ENCODE data around the gene GPS1.

Gene GPS1

GRCh38 chr17:82007228-82007494 is 44.5 kb upstream of the GPS1 start:
- H3K4me3 ChIP-seq (replicated peaks; ENCODE audit: low read depth, low read length) = no peak overlapping the region
- no peak for DNase-seq (ENCODE audit: low read depth)
- TF ChIP-seq, protein P1, sequence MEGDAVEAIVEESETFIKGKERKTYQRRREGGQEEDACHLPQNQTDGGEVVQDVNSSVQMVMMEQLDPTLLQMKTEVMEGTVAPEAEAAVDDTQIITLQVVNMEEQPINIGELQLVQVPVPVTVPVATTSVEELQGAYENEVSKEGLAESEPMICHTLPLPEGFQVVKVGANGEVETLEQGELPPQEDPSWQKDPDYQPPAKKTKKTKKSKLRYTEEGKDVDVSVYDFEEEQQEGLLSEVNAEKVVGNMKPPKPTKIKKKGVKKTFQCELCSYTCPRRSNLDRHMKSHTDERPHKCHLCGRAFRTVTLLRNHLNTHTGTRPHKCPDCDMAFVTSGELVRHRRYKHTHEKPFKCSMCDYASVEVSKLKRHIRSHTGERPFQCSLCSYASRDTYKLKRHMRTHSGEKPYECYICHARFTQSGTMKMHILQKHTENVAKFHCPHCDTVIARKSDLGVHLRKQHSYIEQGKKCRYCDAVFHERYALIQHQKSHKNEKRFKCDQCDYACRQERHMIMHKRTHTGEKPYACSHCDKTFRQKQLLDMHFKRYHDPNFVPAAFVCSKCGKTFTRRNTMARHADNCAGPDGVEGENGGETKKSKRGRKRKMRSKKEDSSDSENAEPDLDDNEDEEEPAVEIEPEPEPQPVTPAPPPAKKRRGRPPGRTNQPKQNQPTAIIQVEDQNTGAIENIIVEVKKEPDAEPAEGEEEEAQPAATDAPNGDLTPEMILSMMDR (IDR thresholded peaks at IDR 0.05; ENCODE audit: low read length, missing control alignments) = no peak

DNA sequence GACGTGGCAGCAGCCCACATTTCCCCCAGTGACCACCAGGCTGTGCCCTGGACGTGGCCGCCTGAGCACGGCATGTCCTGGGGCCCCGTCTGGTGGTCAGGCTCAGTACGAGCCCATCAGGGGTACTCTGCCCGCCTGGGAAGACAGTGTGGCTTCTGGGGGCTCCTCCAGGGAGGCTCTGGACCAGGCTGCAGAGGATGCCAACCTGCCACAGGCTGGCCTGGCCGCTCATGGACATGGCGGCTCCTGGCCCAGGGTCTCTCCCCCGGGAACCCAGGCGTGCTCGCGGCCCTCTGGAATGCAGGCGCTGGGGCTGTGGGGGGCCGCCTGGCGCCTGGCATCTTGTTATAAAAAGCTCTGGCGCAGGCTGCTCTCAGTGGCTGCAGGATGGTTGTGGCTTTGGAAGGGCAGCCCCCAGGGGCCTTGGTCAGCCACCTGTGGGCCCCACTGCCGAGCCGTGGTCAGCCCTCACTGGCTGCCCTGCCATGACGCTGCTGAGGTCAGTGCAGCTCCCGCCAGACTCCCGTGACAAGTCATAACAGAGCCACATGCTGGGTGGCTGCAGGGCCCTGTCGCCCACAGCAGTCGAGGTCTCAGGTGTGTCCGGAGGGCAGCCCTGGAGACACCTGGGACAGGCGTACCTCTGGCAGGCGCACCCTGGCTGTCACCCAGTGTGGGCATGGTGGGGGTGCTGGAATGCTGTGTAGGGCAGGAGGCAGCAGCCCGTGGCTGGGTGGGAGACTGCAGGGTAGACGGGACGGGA is 44.0 kb upstream of the GPS1 start:
- TF ChIP-seq, protein P1 (IDR thresholded peaks at IDR 0.05; ENCODE audit: low read length, missing control alignments) = no peak
- H3K4me3 ChIP-seq (replicated peaks; ENCODE audit: low read depth, low read length) = no peak overlapping the region
- no peak for DNase-seq (ENCODE audit: low read depth)

GRCh38 chr17:82008258-82008940 is 43.3 kb upstream of the GPS1 start:
- no peak overlapping the region for H3K4me3 ChIP-seq (replicated peaks; ENCODE audit: low read depth, low read length)
- TF ChIP-seq, protein P1 (IDR thresholded peaks at IDR 0.05; ENCODE audit: low read length, missing control alignments) = no peak
- no peak for DNase-seq (ENCODE audit: low read depth)

DNA sequence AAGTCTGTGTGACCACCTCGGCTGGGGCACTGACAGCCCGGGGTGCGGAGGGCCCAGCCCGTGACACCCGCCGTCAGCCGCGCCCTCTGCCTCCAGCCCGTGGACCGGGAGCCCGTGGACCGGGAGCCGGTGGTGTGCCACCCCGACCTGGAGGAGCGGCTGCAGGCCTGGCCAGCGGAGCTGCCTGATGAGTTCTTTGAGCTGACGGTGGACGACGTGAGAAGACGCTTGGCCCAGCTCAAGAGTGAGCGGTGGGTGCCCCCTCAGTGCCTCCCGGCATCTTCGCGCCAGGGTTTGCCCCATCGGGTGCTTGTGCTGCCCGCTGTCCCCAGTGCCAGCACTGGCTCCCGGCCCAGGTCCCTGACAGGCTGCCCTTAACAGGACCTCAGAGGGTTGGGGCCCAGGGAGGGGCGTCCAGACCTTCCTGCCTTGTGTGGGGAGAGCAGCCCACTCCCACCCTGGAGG is 42.7 kb upstream of the GPS1 start:
- no peak overlapping the region for H3K4me3 ChIP-seq (replicated peaks; ENCODE audit: low read depth, low read length)
- TF ChIP-seq, protein P1 (IDR thresholded peaks at IDR 0.05; ENCODE audit: low read length, missing control alignments) = no peak
- no peak for DNase-seq (ENCODE audit: low read depth)

DNA sequence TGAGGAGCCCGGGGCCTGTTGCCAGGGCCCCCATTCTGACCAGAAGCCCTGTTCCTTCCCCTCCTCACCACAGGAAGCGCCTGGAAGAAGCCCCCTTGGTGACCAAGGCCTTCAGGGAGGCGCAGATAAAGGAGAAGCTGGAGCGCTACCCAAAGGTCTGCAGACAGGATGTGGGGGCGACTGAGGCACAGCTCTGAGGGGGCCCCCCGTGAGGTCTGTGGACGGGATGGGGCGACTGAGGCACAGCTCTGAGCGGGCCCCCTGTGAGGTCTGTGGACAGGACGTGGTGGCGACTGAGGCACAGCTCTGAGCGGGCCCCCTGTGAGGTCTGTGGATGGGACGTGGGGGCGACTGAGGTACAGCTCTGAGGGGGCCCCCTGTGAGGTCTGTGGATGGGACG is 42.3 kb upstream of the GPS1 start:
- DNase-seq (ENCODE audit: low read depth) = no peak
- TF ChIP-seq, protein P1 (IDR thresholded peaks at IDR 0.05; ENCODE audit: low read length, missing control alignments) = no peak

GRCh38 chr17:82010575-82011525 is 40.8 kb upstream of the GPS1 start:
- DNase-seq (ENCODE audit: low read depth) = no peak
- TF ChIP-seq, protein P1 (IDR thresholded peaks at IDR 0.05; ENCODE audit: low read length, missing control alignments) = no peak
- no peak overlapping the region for H3K4me3 ChIP-seq (replicated peaks; ENCODE audit: low read depth, low read length)

More for the DNA sequence above, 42.3 kb upstream of the GPS1 start:
- H3K4me3 ChIP-seq (replicated peaks; ENCODE audit: low read depth, low read length) = no peak overlapping the region

Measured in fibroblast of pulmonary artery (primary cell).